ENCODE data around the gene GSTM1.

Gene GSTM1

DNA sequence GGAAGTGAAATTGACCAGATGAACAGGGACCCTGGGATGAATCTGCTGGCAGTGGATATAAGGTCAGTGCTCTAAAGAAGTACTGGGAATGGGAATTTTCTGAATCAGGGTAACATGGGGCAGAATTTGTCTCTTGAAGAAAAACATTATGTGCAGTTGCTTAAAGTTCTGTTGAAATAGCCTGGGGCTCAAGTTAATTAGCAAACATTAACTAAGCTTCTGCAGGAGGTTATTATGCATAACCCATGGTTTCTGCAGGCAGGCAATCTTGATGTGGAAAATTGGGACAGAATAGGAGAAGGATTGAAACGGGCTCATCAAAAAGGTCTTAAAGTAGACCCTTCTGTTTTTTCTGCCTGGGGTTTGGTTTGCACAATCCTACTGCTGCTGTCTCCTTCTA is 38.4 kb downstream of the GSTM1 start:
- no peak for DNase-seq (ENCODE audit: low read depth in 1 of 2, low spot score in 1 of 2)

DNA sequence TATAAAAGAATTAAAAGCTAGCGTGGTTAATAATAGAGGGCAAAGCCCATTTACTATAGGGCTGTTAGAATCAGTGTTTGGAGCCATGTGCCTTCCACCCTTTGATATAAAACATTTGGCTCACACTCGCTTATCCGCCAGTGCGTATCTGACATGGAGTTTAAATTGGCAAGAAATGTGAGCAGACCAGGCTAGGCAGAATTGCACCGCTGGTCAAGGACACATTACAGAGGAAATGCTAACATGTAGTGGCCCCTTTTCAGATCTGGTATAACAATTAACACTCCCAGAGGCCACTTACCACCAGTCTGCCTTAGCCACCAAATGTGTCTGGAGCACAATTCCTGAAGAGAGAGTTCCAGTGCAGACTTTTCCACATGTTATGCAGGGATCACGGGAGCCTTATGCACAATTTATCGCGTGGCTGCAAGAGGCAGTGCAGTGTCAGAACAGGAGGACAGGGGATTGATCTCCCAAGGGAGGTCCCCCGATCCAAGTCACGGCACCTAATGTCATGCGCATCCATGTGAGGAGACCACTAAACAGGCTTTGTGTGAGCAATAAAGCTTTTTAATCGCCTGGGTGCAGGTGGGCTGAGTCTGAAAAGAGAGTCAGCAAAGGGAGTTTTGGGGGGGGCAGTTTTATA is 39.2 kb downstream of the GSTM1 start:
- DNase-seq (ENCODE audit: low read depth in 1 of 2, low spot score in 1 of 2), result no peak

DNA sequence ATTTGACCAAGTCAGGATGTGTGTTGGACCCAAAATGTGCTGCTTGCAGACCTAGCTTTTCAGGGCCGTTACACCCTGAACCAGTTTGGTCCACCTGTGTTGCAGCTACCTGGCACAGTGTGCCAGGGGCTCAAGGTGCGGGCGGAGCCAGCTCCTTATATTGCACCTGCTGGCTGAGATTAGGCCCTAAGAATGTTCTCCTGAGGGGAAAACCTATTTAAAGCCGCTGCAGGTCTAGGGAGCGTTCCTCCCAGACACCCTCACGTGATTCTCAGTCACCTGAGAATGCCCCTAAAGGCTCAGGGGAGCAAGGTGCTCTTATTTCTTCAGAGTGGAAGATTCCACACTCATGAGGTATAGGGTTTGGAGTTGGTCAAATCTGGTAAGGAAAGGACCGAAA is 41.3 kb downstream of the GSTM1 start:
- no peak for DNase-seq (ENCODE audit: low read depth in 1 of 2, low spot score in 1 of 2)

DNA sequence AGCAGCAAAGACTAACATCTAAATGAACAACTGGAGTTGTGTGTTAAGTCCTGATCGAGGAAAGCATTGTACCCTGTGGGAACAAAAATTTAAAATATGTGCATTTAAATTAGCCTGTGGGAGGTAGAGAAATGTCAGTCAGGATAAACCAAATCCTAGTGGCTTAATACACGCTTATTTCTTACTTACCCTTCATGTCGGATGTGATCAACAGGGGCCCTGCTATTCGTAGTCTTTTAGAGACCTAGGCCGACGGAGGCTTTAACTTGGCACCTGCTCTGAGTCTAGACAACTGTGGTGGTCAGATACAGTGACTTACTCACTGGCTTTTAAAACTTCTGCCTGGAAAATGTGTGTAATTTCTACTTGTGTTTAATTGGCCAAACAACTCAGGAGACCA is 43.0 kb downstream of the GSTM1 start:
- no peak for DNase-seq (ENCODE audit: low read depth in 1 of 2, low spot score in 1 of 2)

DNA sequence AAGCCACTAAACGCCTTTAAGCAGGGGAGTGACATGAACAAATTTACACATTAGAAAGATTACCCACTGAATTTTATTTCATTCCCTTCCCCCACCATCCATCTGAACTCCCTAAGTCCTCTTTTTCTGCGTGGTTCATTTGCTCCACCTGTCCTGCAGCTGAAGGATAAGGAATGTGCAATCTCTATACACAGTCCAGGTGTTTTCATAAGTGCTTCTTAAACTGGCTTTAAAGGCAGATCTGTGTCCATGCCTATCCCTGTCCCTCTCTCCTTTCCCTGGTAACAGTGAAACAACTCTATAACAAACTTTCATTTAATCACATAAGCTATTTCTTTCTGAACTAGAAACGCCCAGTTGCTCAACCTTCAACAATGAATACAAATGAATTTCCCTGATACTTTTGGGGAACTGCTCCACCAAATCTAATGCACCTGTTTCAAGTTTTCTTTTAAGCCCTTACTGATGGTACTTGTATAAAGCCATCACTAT is 44.8 kb downstream of the GSTM1 start:
- DNase-seq (ENCODE audit: low read depth in 1 of 2, low spot score in 1 of 2), result no peak

DNA sequence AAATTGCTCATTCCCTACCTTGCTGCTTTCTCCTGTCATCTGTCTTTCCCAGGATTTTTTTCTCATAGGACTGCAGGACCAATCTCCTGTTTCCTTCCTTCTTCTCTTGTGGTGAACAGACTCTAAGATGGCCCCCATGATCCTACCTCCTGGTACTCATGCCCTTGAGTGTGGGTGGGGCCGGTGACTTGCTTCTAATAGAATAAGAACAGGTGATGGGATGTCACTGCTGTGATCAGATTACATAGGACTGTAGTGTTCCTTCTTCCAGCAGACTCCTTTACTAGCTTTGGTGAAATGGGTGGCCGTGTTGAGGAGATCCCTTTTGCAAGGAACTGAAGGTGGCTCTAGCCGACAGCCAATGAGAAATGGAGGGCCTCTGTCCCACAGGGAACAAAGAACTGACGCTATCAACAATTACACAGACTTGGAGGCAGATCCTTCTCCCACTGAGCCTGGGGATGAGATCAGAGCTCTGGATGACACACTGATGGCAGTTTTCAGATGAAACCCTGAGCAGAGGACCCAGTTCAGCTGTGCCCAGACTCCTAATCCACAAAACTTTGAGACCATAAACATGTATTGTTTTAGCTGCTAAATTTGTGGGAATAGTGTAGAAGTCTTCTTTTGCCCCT is 45.7 kb downstream of the GSTM1 start:
- DNase-seq (ENCODE audit: low read depth in 1 of 2, low spot score in 1 of 2), result no peak

DNA sequence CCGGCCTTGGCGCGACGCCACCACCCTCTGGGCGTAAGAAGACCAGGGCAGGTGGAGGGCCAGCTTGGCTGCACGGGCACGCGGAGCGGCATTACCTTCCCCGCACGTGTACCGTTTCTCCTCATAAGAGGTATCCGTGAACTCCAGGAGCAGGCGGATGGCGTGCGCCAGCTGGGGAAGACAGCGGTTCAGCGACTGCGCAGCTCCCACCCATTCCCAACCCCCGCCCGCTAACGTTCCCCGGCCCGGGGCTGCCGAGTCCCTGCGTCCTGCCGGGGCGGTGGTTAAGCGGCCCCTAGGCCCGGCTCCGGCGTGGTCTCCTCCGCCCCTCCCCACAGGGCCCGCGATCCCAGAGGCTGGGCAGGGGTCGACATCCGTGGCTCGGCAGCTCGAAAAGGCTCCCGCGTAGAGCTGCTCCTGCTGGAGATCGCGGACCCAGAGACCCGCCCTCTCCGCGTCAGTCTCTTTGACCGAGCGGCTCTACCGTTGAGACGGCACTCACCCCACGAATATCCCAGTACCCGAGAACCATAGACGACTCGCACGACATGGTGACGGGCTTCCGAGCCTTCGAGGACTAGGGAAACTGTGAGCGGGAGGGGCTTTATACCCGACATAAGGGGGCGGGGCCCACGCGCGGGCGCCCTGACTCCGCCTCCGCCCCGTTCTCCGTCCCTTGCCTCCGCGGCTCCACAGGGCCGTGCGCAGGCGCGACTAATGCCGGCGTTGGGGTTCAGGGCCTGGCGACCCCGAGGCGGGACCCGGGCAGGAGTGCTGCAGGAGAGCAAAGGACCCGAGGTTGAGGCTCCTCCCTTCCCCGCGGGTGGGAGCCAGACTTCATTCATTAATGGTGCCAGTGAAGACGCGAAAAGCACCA is 52.4 kb downstream of the GSTM1 start:
- peak; percentile 61 to 69 for DNase-seq (ENCODE audit: low read depth in 1 of 2, low spot score in 1 of 2)

DNA sequence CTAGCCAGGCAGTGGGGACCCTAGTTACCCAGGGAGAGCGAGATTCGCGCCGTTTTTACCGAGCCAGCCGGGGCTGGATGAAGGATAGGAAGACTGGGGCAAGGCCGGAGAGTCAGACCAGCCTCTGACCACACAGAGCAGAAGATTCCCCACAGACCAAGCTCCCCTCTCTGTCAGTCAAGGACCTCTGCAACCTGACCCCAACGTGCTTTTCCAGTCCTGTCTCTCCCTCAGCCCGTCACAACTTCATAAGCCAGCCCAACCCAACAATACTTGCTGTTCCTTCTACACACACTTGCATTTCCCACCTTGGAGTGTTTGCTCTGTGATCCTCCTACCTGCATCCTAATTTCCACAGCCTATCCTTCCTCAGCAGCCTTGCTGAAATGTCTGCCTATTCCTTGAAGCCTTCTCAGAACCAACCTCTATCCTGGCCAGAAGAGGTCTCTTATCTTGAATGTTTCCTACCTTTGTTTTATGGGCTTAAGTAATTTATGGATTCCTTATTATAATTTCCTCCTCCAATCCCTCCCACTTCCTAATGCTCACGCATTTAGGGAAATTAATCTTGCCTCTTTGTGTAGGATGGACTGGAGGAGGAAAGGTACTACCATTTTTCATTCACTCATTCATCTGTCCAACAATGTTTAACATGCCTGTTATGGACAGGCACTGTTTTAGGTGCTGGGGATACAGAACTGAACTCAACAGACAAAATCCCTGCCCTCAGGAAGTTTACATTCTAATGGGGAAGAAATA is 53.2 kb downstream of the GSTM1 start, which contains the start of gene GSTM3:
Gene GSTM3 (minus strand): TSS at position 424 of the 759 bp plus-strand sequence. CDS start 751 bp downstream, outside the sequence.
- DNase-seq (ENCODE audit: low read depth in 1 of 2, low spot score in 1 of 2), result no peak
